ENCODE data around the gene HDAC9. TPM values are rescaled to one million over a fixed set of nuclear protein-coding genes. Genes with fewer than 3 reads are reported as not detected.

The HDAC9 gene
- total RNA-seq, 6 donors from 2014 or later = 8.4 to 23.1 (median 10.4) TPM

DNA sequence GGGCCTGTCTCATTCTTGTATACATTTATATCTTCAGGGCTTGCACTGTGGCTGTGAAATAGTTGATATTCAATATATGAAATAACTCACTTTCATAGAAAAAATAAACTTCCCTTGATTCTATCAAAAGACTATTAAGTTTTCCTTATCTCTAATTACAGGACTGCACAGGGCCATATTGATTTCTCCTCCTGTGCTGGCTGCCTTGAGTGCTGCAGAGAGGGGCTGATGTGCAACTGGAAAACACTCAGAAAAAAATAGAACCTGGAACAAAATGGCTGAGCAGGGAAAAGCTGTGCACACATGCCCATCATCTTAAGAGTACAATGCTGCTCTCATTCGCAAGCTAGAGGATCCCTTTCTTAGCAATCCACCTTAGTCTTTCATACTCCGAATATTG is 5.9 kb upstream of the HDAC9 start:
- TF ChIP-seq POLR2A (IDR thresholded peaks at IDR 0.05) = no peak
- no peak for TF ChIP-seq POLR2AphosphoS5 (IDR thresholded peaks at IDR 0.05)
- no peak for TF ChIP-seq EP300 (IDR thresholded peaks at IDR 0.05)
- TF ChIP-seq, protein P1, sequence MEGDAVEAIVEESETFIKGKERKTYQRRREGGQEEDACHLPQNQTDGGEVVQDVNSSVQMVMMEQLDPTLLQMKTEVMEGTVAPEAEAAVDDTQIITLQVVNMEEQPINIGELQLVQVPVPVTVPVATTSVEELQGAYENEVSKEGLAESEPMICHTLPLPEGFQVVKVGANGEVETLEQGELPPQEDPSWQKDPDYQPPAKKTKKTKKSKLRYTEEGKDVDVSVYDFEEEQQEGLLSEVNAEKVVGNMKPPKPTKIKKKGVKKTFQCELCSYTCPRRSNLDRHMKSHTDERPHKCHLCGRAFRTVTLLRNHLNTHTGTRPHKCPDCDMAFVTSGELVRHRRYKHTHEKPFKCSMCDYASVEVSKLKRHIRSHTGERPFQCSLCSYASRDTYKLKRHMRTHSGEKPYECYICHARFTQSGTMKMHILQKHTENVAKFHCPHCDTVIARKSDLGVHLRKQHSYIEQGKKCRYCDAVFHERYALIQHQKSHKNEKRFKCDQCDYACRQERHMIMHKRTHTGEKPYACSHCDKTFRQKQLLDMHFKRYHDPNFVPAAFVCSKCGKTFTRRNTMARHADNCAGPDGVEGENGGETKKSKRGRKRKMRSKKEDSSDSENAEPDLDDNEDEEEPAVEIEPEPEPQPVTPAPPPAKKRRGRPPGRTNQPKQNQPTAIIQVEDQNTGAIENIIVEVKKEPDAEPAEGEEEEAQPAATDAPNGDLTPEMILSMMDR (IDR thresholded peaks at IDR 0.05) = no peak
- H3K4me1 ChIP-seq = no peaks in the 10 kb centered on the region
- WGBS, 2 donors = 96 to 97% methylated on average over 2 of the region's 2 CpGs

DNA sequence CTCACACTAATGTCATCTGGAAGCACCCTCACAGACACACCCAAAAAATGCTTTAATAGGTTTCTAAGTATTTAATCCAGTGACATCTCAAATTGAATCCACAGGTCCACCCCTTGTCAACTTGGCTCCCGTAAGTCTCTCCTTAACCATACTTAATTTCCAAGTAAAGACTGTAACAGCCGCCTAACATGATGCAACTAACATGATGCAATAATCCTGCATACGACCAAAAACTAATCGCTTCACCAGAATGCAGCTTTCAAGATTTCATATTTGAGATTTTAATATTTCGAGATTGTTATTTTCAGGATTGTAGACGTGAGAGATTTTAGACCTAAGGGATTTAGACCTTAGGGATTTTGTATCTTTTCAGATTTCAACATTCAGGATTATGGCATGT is 3.7 kb upstream of the HDAC9 start:
- Histone ChIP-seq H3K4me1 (peaks cover 0 to 14% (median 8%) of the 10 kb centered on the region in 4 donors), H3K27ac (no peak overlapping the region), H3K36me3 (no peaks in the 10 kb centered on the region), H3K9me3 (no peaks in the 10 kb centered on the region), H3K27me3 (no peaks in the 10 kb centered on the region), H3K4me3 (no peak overlapping the region)
- 80 to 83% methylated on average over 6 of the region's 6 CpGs for WGBS, 2 donors
- ATAC-seq (ENCODE audit: low FRiP score in 2 of 2) (no peak), DNase-seq (no peak)
- TF ChIP-seq POLR2A (IDR thresholded peaks at IDR 0.05) = no peak
- TF ChIP-seq, protein P1 (IDR thresholded peaks at IDR 0.05) = no peak
- TF ChIP-seq EP300 (IDR thresholded peaks at IDR 0.05) = no peak
- TF ChIP-seq POLR2AphosphoS5 (IDR thresholded peaks at IDR 0.05) = no peak

More for the DNA sequence above, 5.9 kb upstream of the HDAC9 start:
- ATAC-seq (ENCODE audit: low FRiP score in 2 of 2) (no peak), DNase-seq (no peak)
- no peaks in the 10 kb centered on the region for H3K36me3 ChIP-seq
- H3K27ac ChIP-seq = no peak overlapping the region
- no peak overlapping the region for H3K4me3 ChIP-seq
- no peaks in the 10 kb centered on the region for H3K9me3 ChIP-seq
- no peaks in the 10 kb centered on the region for H3K27me3 ChIP-seq

GRCh38 chr7:18494406-18494805 is 1.1 kb upstream of the HDAC9 start:
- 88 to 96% methylated on average over 3 of the region's 3 CpGs for WGBS, 2 donors
- TF ChIP-seq POLR2A (IDR thresholded peaks at IDR 0.05) (no peak), POLR2AphosphoS5 (IDR thresholded peaks at IDR 0.05) (no peak), EP300 (IDR thresholded peaks at IDR 0.05) (no peak)
- TF ChIP-seq, protein P1 (IDR thresholded peaks at IDR 0.05) = no peak
- ATAC-seq (ENCODE audit: low FRiP score in 2 of 2) (no peak), DNase-seq (no peak)
- Histone ChIP-seq H3K27ac (no peak overlapping the region), H3K4me3 (no peak overlapping the region), H3K9me3 (no peaks in the 10 kb centered on the region), H3K36me3 (no peaks in the 10 kb centered on the region), H3K27me3 (no peaks in the 10 kb centered on the region), H3K4me1 (peaks cover 0 to 14% (median 8%) of the 10 kb centered on the region in 4 donors)

DNA sequence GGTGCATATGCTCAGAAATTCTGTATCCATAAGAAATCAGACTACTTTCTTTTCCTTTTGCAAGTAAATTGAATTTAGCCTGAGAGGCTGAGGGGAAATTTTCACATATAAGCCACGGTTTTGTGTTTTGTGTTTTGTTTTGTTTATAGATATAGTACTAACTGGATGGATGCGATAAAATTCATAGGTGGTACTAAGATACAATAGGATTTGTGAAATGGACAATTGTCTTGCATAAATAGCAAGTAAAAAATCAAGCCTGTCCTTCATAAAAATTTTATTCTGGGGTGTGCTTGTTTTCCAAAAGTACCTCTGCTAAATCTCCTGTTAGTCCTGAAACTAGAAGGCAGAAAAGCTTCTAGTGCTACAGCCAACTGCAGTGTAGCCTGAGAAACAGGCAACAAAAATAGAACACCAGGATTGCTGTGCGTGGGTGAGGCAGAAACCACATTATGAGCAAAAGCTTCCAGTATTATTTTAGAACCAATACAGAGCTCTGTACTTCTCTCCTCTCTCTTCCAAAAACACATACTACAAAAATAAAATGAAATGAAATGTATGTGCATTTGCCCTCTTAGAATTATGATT is 634 bp upstream of the HDAC9 start:
- DNase-seq = no peak
- no peak for TF ChIP-seq POLR2A (IDR thresholded peaks at IDR 0.05)
- TF ChIP-seq, protein P1 (IDR thresholded peaks at IDR 0.05) = no peak
- no peak for TF ChIP-seq EP300 (IDR thresholded peaks at IDR 0.05)
- no peak for TF ChIP-seq POLR2AphosphoS5 (IDR thresholded peaks at IDR 0.05)

GRCh38 chr7:18496341-18496700 is 772 bp downstream of the HDAC9 start:
- Histone ChIP-seq H3K4me1 (peaks cover 0 to 14% (median 8%) of the 10 kb centered on the region in 4 donors), H3K27ac (no peak overlapping the region), H3K4me3 (peak overlapping the region in 3 of 4 donors; percentile 16 to 42 (median 37)), H3K36me3 (no peaks in the 10 kb centered on the region), H3K9me3 (no peaks in the 10 kb centered on the region), H3K27me3 (no peaks in the 10 kb centered on the region)
- no peak for DNase-seq
- WGBS, 2 donors = 43 to 44% methylated on average over 3 of the region's 3 CpGs
- TF ChIP-seq EP300 (IDR thresholded peaks at IDR 0.05) = no peak
- no peak for TF ChIP-seq POLR2A (IDR thresholded peaks at IDR 0.05)
- TF ChIP-seq POLR2AphosphoS5 (IDR thresholded peaks at IDR 0.05) = no peak
- TF ChIP-seq, protein P1 (IDR thresholded peaks at IDR 0.05) = no peak
- ATAC-seq (ENCODE audit: low FRiP score in 2 of 2) = no peak

More for the DNA sequence above, 634 bp upstream of the HDAC9 start:
- no peaks in the 10 kb centered on the region for H3K27me3 ChIP-seq
- H3K27ac ChIP-seq = no peak overlapping the region
- H3K4me1 ChIP-seq = peaks cover 0 to 14% (median 8%) of the 10 kb centered on the region in 4 donors
- H3K36me3 ChIP-seq = no peaks in the 10 kb centered on the region
- peak overlapping the region in 2 of 4 donors; percentile 37 to 42 for H3K4me3 ChIP-seq
- WGBS, 2 donors = 68 to 78% methylated on average over 3 of the region's 3 CpGs
- no peaks in the 10 kb centered on the region for H3K9me3 ChIP-seq
- peak in 1 of 2 donors; percentile 56 for ATAC-seq (ENCODE audit: low FRiP score in 2 of 2)
